H1 (cell line): ENCODE data around the gene EDDM3A. TPM values are rescaled to one million over a fixed set of nuclear protein-coding genes. Genes with fewer than 3 reads are reported as not detected.

Source experiments
- CTCF ChIA-PET: fragments of 300-600 bp; sonication (Branson Sonifier 250); formaldehyde crosslinking; loops from one replicate; lab custom pipeline; 2021; ENCODE audit not compliant: partially characterized antibody; lab: Charles Lee
- POLR2A ChIA-PET: fragments of 300-600 bp; sonication (Branson Sonifier 250); formaldehyde crosslinking; loops from one replicate; lab custom pipeline; 2021; ENCODE audit warnings: inconsistent platforms; ENCODE audit not compliant: partially characterized antibody; lab: Charles Lee
- DNase-seq, 2 experiments: peaks; one replicate each; pipeline versions ENCODE4 v3.0.0 to v3.0.0-alpha.2; 2010 to 2022; ENCODE audit warnings: low spot score in 2 of 2, low read depth in 1 of 2, mixed read lengths in 1 of 2
- FAIRE-seq: peaks from 2 replicates; lab custom pipeline; 2011; peaks lifted over from hg19 to GRCh38; lab: Jason Lieb, UNC
- H2AFZ ChIP-seq: 2 replicates; pipeline ENCODE4 v1.8.1; 2012; ENCODE audit warnings: low read length, inconsistent platforms
- H2AK5ac ChIP-seq: 2 replicates; pipeline ENCODE4 v1.6.1; 2013; ENCODE audit warnings: low read depth, low read length
- H2BK120ac ChIP-seq: replicated peaks from 2 replicates; pipeline ENCODE3; 2013; ENCODE audit warnings: low read depth, low read length, inconsistent platforms
- H2BK12ac ChIP-seq: 2 replicates; pipeline ENCODE4 v1.6.1; 2013; ENCODE audit warnings: low read depth, low read length
- H2BK15ac ChIP-seq: 2 replicates; pipeline ENCODE4 v1.6.1; 2013; ENCODE audit warnings: low read length
- H2BK20ac ChIP-seq: 2 replicates; pipeline ENCODE4 v1.6.1; 2013; ENCODE audit warnings: low read length
- H2BK5ac ChIP-seq: 2 replicates; pipeline ENCODE4 v1.6.1; 2013; ENCODE audit warnings: low read depth, low read length
- H3K14ac ChIP-seq: 2 replicates; pipeline ENCODE4 v1.6.1; 2013; ENCODE audit warnings: inconsistent platforms; ENCODE audit not compliant: insufficient read length
- H3K18ac ChIP-seq: 2 replicates; pipeline ENCODE4 v1.6.1; 2013; ENCODE audit warnings: low read length; ENCODE audit errors: extremely low read depth
- H3K23ac ChIP-seq: 2 replicates; pipeline ENCODE4 v1.6.1; 2013; ENCODE audit warnings: inconsistent platforms; ENCODE audit not compliant: insufficient read length
- H3K23me2 ChIP-seq: 2 replicates; pipeline ENCODE4 v1.6.1; 2013; ENCODE audit warnings: low read depth, low read length
- H3K27ac ChIP-seq: 2 replicates; pipeline ENCODE4 v1.6.1; 2011; ENCODE audit warnings: low read depth, low read length, inconsistent platforms
- H3K27me3 ChIP-seq, 4 experiments: replicated peaks in 1 of 4; 1 replicate in 1 of 4; 2 replicates in 3 of 4; pipeline versions ENCODE4 v1.6.1 to v1.8.1; 2011 to 2013; ENCODE audit warnings: low read length in 3 of 4, mild to moderate bottlenecking in 3 of 4, inconsistent platforms in 2 of 4, mixed read lengths in 2 of 4, moderate library complexity in 1 of 4; ENCODE audit not compliant: control insufficient read depth in 3 of 4, insufficient read depth in 3 of 4; ENCODE audit errors: extremely low read depth in 1 of 4
- H3K36me3 ChIP-seq, 4 experiments: 2 replicates each; pipeline versions ENCODE4 v1.6.1 to v1.8.1; 2011 to 2013; ENCODE audit warnings: mild to moderate bottlenecking in 4 of 4, low read length in 3 of 4, moderate library complexity in 2 of 4, control low read depth in 1 of 4, inconsistent platforms in 1 of 4; ENCODE audit not compliant: insufficient read depth in 4 of 4, control insufficient read depth in 2 of 4
- H3K4ac ChIP-seq: replicated peaks from 2 replicates; pipeline ENCODE3; 2013; ENCODE audit warnings: low read length, low read depth, mixed read lengths, inconsistent platforms; ENCODE audit not compliant: insufficient read length
- H3K4me1 ChIP-seq, 4 experiments: replicated peaks in 1 of 4; 1 replicate in 1 of 4; 2 replicates in 3 of 4; pipeline versions ENCODE4 v1.6.1 to v1.8.1; 2011 to 2013; ENCODE audit warnings: low read length in 3 of 4, inconsistent platforms in 2 of 4, mixed read lengths in 1 of 4; ENCODE audit not compliant: insufficient read depth in 4 of 4, control insufficient read depth in 3 of 4
- H3K4me2 ChIP-seq, 2 experiments: 2 replicates each; pipeline versions ENCODE4 v1.6.1 to v1.8.1; 2011 to 2013; ENCODE audit warnings: low read depth in 2 of 2, low read length in 2 of 2, control low read depth in 1 of 2, inconsistent platforms in 1 of 2, mild to moderate bottlenecking in 1 of 2; ENCODE audit not compliant: insufficient read depth in 1 of 2
- H3K4me3 ChIP-seq, 4 experiments: fragments of 200-600, 300-600 bp in 1 of 4; sonication (generic), shearing (Covaris generic), sonication (Bioruptor Twin) in 1 of 4; 2 replicates each; pipeline versions ENCODE4 v1.5.1 to v1.8.1; 2011 to 2016; ENCODE audit warnings: low read length in 4 of 4, low read depth in 3 of 4, control low read depth in 2 of 4, inconsistent platforms in 2 of 4, mild to moderate bottlenecking in 2 of 4, mixed read lengths in 1 of 4, moderate library complexity in 1 of 4; ENCODE audit not compliant: insufficient read depth in 2 of 4; ENCODE audit errors: extremely low read depth in 1 of 4
- H3K56ac ChIP-seq: replicated peaks from 2 replicates; pipeline ENCODE3; 2013; ENCODE audit warnings: low read depth, mild to moderate bottlenecking, mixed read lengths, low read length, inconsistent platforms; ENCODE audit not compliant: insufficient read length
- H3K79me1 ChIP-seq: 2 replicates; pipeline ENCODE4 v1.6.1; 2013; ENCODE audit warnings: low read depth, low read length, control low read depth
- H3K79me2 ChIP-seq, 2 experiments: 2 replicates each; pipeline versions ENCODE4 v1.6.1 to v1.8.1; 2012 to 2013; ENCODE audit warnings: low read length in 2 of 2, mild to moderate bottlenecking in 2 of 2, inconsistent platforms in 1 of 2; ENCODE audit not compliant: insufficient read depth in 2 of 2, control insufficient read depth in 1 of 2
- H3K9ac ChIP-seq, 4 experiments: replicated peaks in 1 of 4; 1 replicate in 1 of 4; 2 replicates in 3 of 4; pipeline versions ENCODE4 v1.6.1 to v1.8.1; 2011 to 2013; ENCODE audit warnings: low read depth in 3 of 4, low read length in 3 of 4, control low read depth in 2 of 4, mild to moderate bottlenecking in 2 of 4, moderate library complexity in 2 of 4, inconsistent platforms in 1 of 4; ENCODE audit errors: extremely low read depth in 1 of 4
- H3K9me3 ChIP-seq, 2 experiments: 2 replicates each; pipeline versions ENCODE4 v1.6.1 to v1.8.1; 2012 to 2013; ENCODE audit warnings: mild to moderate bottlenecking in 2 of 2, moderate library complexity in 2 of 2, control low read depth in 1 of 2, inconsistent platforms in 1 of 2, low read depth in 1 of 2, low read length in 1 of 2, mixed read lengths in 1 of 2; ENCODE audit not compliant: insufficient read depth in 2 of 2
- H4K20me1 ChIP-seq, 2 experiments: replicated peaks in 1 of 2; 2 replicates each; pipeline versions ENCODE3 to v1.8.1; 2011 to 2013; ENCODE audit warnings: inconsistent platforms in 2 of 2, low read length in 2 of 2, mild to moderate bottlenecking in 1 of 2; ENCODE audit not compliant: insufficient read depth in 2 of 2, control insufficient read depth in 1 of 2
- H4K5ac ChIP-seq: 2 replicates; pipeline ENCODE4 v1.6.1; 2013; ENCODE audit warnings: low read length, low read depth, mixed read lengths, inconsistent platforms; ENCODE audit not compliant: insufficient read length
- H4K8ac ChIP-seq: 2 replicates; pipeline ENCODE4 v1.8.0; 2013; ENCODE audit warnings: mild to moderate bottlenecking, moderate library complexity, low read length, inconsistent platforms; ENCODE audit not compliant: insufficient read depth; ENCODE audit errors: extremely low read depth
- H4K91ac ChIP-seq: replicated peaks from 2 replicates; pipeline ENCODE3; 2013; ENCODE audit warnings: low read length, mixed read lengths, inconsistent platforms; ENCODE audit not compliant: insufficient read length
- FOSL1 ChIP-seq: IDR thresholded peaks from 2 replicates; pipeline ENCODE4 v1.6.1; 2011; ENCODE audit warnings: mild to moderate bottlenecking, low read depth, low read length, moderate library complexity; ENCODE audit not compliant: insufficient read depth
- POU5F1 ChIP-seq: IDR thresholded peaks from 2 replicates; pipeline ENCODE4 v1.6.1; 2011; ENCODE audit warnings: low read depth, mild to moderate bottlenecking, low read length, moderate library complexity
- RNF2 ChIP-seq: fragments of 200-900, 300-1000 bp; sonication (generic); IDR thresholded peaks from 2 replicates; pipeline ENCODE4 v1.7.1; 2016; ENCODE audit warnings: borderline replicate concordance, low read depth, mild to moderate bottlenecking, antibody characterized with exemption, low read length; ENCODE audit not compliant: poor library complexity, severe bottlenecking; ENCODE audit errors: missing control alignments
- SP1 ChIP-seq: IDR thresholded peaks from 2 replicates; pipeline ENCODE4 v1.6.1; 2011; ENCODE audit warnings: low read depth, low read length
- WGBS, 2 experiments: shearing (Covaris generic) in 1 of 2; methylation state at CpG; one replicate each; pipeline versions ENCODE4 v1.1.6 to v1.1.7; 2013 to 2015; ENCODE audit warnings: low lambda C conversion rate in 2 of 2, mixed read lengths in 2 of 2, inconsistent platforms in 1 of 2, low coverage in 1 of 2, missing lambda C conversion rate in 1 of 2; ENCODE audit not compliant: insufficient replicate concordance in 2 of 2, insufficient coverage in 1 of 2, insufficient read length in 1 of 2; ENCODE audit errors: extremely low coverage in 1 of 2, missing lambda C conversion rate in 1 of 2; 5-methylcytosine and 5-hydroxymethylcytosine counted together
- polyA plus RNA-seq, 7 experiments: library from polyadenylated mRNA; depleted of rRNA in 3 of 7; stranded (reverse) in 5 of 7; unstranded in 2 of 7; fragments of >200 nt in 5 of 7; fragments of 200-250 nt in 2 of 7; gene quantifications; 1 replicate in 5 of 7; 2 replicates in 1 of 7; 4 replicates in 1 of 7; pipeline versions ENCODE4 v1.2.1 to v1.2.3, GENCODE V29; 2011 to 2013; ENCODE audit warnings: missing spikeins in 2 of 7, mixed read lengths in 2 of 7
- total RNA-seq: library from RNA; stranded (reverse); fragmentation: NEBNext Ultra II Directional; extraction: Animal tissue kit (Norgen Biotek cat#: 25700); gene quantifications from 2 replicates; pipeline ENCODE4 v1.2.1, GENCODE V29; 2021
- TF ChIP-seq, protein P1 (sequence below): IDR thresholded peaks from 2 replicates; pipeline ENCODE4 v1.6.1; 2012; ENCODE audit warnings: inconsistent platforms

EDDM3A gene
- total and polyA plus RNA-seq, 2 of the 8 experiments (the other 6 are each of a cell fraction or from before 2014, with no cell fraction given), result 0.09 TPM; not detected in 1

DNA sequence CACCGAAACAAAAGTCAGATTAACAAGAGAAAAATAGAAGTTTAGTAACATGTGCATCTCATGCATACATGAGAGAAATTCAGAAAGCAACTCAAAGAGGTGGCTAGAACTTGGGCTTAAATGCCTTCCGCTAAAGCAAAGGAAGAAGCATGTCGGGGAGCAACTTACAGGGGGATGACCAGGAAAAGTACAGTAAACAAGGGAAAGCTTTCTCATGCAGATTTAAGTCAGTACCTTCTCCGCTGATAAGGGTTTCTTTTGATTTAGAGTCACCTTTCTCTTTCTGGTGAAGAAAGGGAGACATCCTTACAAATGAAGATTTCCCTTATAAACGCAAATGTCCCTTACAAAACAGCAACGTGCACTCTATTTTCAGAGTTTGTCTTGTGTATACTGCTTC lies 29.4 kb downstream of the EDDM3A start:
- Histone ChIP-seq H3K79me2 (no peaks in the 10 kb centered on the region), H2BK15ac (no peak overlapping the region), H3K56ac (no peak overlapping the region), H3K79me1 (no peaks in the 10 kb centered on the region), H3K9ac (no peak overlapping the region), H3K27me3 (no peaks in the 10 kb centered on the region), H3K4me3 (peak overlapping the region in 2 of 4 experiments; percentile 7 to 42; a peak in 2 of 8 replicates), H3K23me2 (no peaks in the 10 kb centered on the region), H3K23ac (no peak overlapping the region), H3K27ac (no peak overlapping the region), H2BK5ac (no peak overlapping the region; the same call in 1 of the 2 replicates), H2AK5ac (no peak overlapping the region), H2BK20ac (no peak overlapping the region), H3K14ac (no peak overlapping the region), H3K4me1 (peaks cover 5 to 20% (median 8%) of the 10 kb centered on the region in 4 experiments; a peak in 5 of 7 replicates), H2BK120ac (no peak overlapping the region), H2BK12ac (no peak overlapping the region), H3K4me2 (peak overlapping the region; percentile 34 to 50), H3K9me3 (no peaks in the 10 kb centered on the region), H4K8ac (no peak overlapping the region), H4K91ac (no peak overlapping the region), H4K20me1 (no peaks in the 10 kb centered on the region), H4K5ac (no peak overlapping the region), H3K18ac (no peak overlapping the region), H3K36me3 (no peaks in the 10 kb centered on the region), H2AFZ (no peak overlapping the region), H3K4ac (no peak overlapping the region)
- ChIA-PET CTCF (interaction anchor here (0.8 to 1.8 kb wide), 2 partner anchors 58 to 77 kb away, joined by 3 read pairs; no protein-coding TSS in a partner anchor), POLR2A (interaction anchor here (0.7 to 1.2 kb wide), 2 partner anchors 17 to 71 kb away, joined by 3 to 4 read pairs; no protein-coding TSS in a partner anchor)
- FAIRE-seq (peak; percentile 90), DNase-seq (no peak)
- 4% methylated on average over 6 of the region's 6 CpGs; no CpG with 5 or more reads in 1 of the 2 experiments for WGBS, 2 experiments
- TF ChIP-seq, protein P1, sequence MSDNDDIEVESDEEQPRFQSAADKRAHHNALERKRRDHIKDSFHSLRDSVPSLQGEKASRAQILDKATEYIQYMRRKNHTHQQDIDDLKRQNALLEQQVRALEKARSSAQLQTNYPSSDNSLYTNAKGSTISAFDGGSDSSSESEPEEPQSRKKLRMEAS, result peak; percentile 10; the same call in 1 of the 2 replicates
- peak; percentile 74 for TF ChIP-seq POU5F1
- TF ChIP-seq FOSL1, result no peak
- no peak for TF ChIP-seq RNF2
- peak; percentile 29; the same call in 1 of the 2 replicates for TF ChIP-seq SP1
